GM12892 (cell line): ENCODE data around the gene TNS1.

Source experiments
- POLR2A ChIP-seq: IDR thresholded peaks from 2 replicates; pipeline ENCODE4 v1.6.1; 2011; ENCODE audit warnings: low read depth, low read length, control low read depth
- POLR2AphosphoS5 ChIP-seq: IDR thresholded peaks from 2 replicates; pipeline ENCODE4 v1.6.1; 2011; ENCODE audit warnings: low read depth, low read length, control low read depth
- TAF1 ChIP-seq: IDR thresholded peaks from 2 replicates; pipeline ENCODE4 v1.6.1; 2011; ENCODE audit warnings: low read depth, mild to moderate bottlenecking, control low read depth, low read length, borderline replicate concordance

DNA sequence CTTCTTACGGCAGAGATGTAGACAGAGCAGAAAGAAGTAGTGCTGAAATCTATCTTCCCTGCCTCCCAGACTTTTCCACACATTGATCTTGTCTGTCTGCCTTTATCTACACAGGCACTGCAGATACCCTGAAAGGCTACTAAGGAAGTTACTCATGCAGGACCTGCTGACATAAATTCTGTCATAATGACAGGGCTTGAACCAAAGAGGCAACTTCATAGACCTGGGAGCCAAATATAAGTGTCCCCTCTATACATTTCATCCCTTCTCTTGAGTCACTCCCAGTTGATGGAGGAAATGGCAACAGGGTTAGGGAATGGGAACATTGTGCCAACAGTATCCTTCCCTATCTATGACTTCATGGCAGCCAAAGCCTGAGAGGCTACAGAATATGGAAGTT is 157.5 kb downstream of the TNS1 start:
- TF ChIP-seq POLR2A: no peak
- TF ChIP-seq TAF1: no peak
- TF ChIP-seq POLR2AphosphoS5: no peak
